HepG2 (cell line): ENCODE data around the gene GRM7. TPM values are rescaled to one million over a fixed set of nuclear protein-coding genes. Genes with fewer than 3 reads are reported as not detected.

Source experiments
- ATAC-seq: fragments of 200-7000 bp; cut with Tn5 transposase; 3 replicates; pipeline ENCODE4 v1.9.1; 2020; ENCODE audit warnings: mild to moderate bottlenecking, moderate library complexity
- BruUV-seq: library from RNA; stranded (reverse); fragments of 400-500 nt; replicated peaks from 2 replicates; lab custom pipeline; 2021; lab: Mats Ljungman, UMichigan
- CTCF ChIA-PET: fragments of 300-600 bp; formaldehyde crosslinking; extraction: SDS; loops from one replicate; lab custom pipeline; 2021; ENCODE audit warnings: low total read pairs, inconsistent platforms, low intra/inter-chr PET ratio; lab: Yijun Ruan, JAX
- POLR2A ChIA-PET: fragments of 350-600 bp; sonication (Branson Sonifier 250); formaldehyde crosslinking; loops from one replicate; lab custom pipeline; 2020; ENCODE audit warnings: antibody characterized with exemption, inconsistent platforms; lab: Yijun Ruan, JAX
- DNase-seq: peaks from one replicate; pipeline ENCODE4 v3.0.0-alpha.2; 2015; ENCODE audit warnings: low spot score
- FAIRE-seq: peaks from 3 replicates; lab custom pipeline; 2011; peaks lifted over from hg19 to GRCh38; lab: Jason Lieb, UNC
- H2AFZ ChIP-seq: one replicate; pipeline ENCODE4 v1.6.1; 2011; ENCODE audit warnings: low read length, inconsistent platforms
- H3K27ac ChIP-seq: fragments of 300-600 bp; 3 replicates; pipeline ENCODE4 v1.8.0; 2011; ENCODE audit warnings: mixed run types, mild to moderate bottlenecking, mixed read lengths, low read length, inconsistent platforms; ENCODE audit not compliant: insufficient read depth; ENCODE audit errors: extremely low read length
- H3K27me3 ChIP-seq, 2 experiments: fragments of 200-600 bp in 1 of 2; 2 replicates in 1 of 2; 3 replicates in 1 of 2; pipeline versions ENCODE4 v1.6.0 to v1.8.0; 2011; ENCODE audit warnings: low read length in 2 of 2, mild to moderate bottlenecking in 2 of 2, moderate library complexity in 2 of 2, inconsistent platforms in 1 of 2; ENCODE audit not compliant: insufficient read depth in 2 of 2, control insufficient read depth in 1 of 2
- H3K36me3 ChIP-seq, 2 experiments: fragments of 200-600 bp in 1 of 2; replicated peaks in 1 of 2; 2 replicates in 1 of 2; 3 replicates in 1 of 2; pipeline versions ENCODE4 v1.5.1 to v1.8.0; 2011; ENCODE audit warnings: low read length in 2 of 2, inconsistent platforms in 1 of 2; ENCODE audit not compliant: insufficient read depth in 2 of 2, control insufficient read depth in 1 of 2
- H3K4me1 ChIP-seq: 2 replicates; pipeline ENCODE4 v1.5.1; 2012; ENCODE audit warnings: low read length, inconsistent platforms; ENCODE audit not compliant: insufficient read depth
- H3K4me2 ChIP-seq: 2 replicates; pipeline ENCODE4 v1.6.0; 2011; ENCODE audit warnings: low read depth, low read length, inconsistent platforms
- H3K4me3 ChIP-seq, 3 experiments: fragments of 200-600 bp in 1 of 3; sonication (generic), shearing (Covaris generic) in 1 of 3; replicated peaks in 1 of 3; 2 replicates each; pipeline ENCODE4 v1.5.1; 2011 to 2016; ENCODE audit warnings: low read length in 3 of 3, inconsistent platforms in 2 of 3, low read depth in 2 of 3, mild to moderate bottlenecking in 2 of 3, control low read depth in 1 of 3, mixed read lengths in 1 of 3; ENCODE audit not compliant: insufficient read depth in 1 of 3
- H3K79me2 ChIP-seq: one replicate; pipeline ENCODE4 v1.6.1; 2011; ENCODE audit warnings: low read length, inconsistent platforms; ENCODE audit not compliant: insufficient read depth
- H3K9ac ChIP-seq: 2 replicates; pipeline ENCODE4 v1.6.0; 2011; ENCODE audit warnings: mild to moderate bottlenecking, low read depth, low read length, inconsistent platforms; ENCODE audit not compliant: insufficient read depth
- H3K9me3 ChIP-seq: 2 replicates; pipeline ENCODE4 v1.5.1; 2012; ENCODE audit warnings: mild to moderate bottlenecking, low read length
- H4K20me1 ChIP-seq: 2 replicates; pipeline ENCODE4 v1.6.0; 2011; ENCODE audit warnings: inconsistent platforms, mild to moderate bottlenecking, low read length, moderate library complexity; ENCODE audit not compliant: insufficient read depth
- KDM5A ChIP-seq: fragments of 200-600 bp; sonication (generic); IDR thresholded peaks from 2 replicates; pipeline ENCODE4 v1.7.0; 2018; ENCODE audit warnings: antibody characterized with exemption, mild to moderate bottlenecking, low read length, borderline replicate concordance
- THAP11 ChIP-seq: IDR thresholded peaks from 2 replicates; pipeline ENCODE4 v1.6.1; 2016; ENCODE audit warnings: missing biosample characterization, missing genetic modification reagents
- ZBTB3 ChIP-seq: sonication (generic); formaldehyde crosslinking; IDR thresholded peaks from 2 replicates; pipeline ENCODE4 v1.4.0; 2020; ENCODE audit warnings: low read depth, mild to moderate bottlenecking, moderate library complexity, missing genetic modification reagents, borderline replicate concordance
- ZNF350 ChIP-seq: sonication (generic); formaldehyde crosslinking; IDR thresholded peaks from 2 replicates; pipeline ENCODE4 v1.4.0; 2020; ENCODE audit warnings: mild to moderate bottlenecking, low read depth, missing genetic modification reagents, borderline replicate concordance
- ZNF552 ChIP-seq: sonication (generic); formaldehyde crosslinking; IDR thresholded peaks from 2 replicates; pipeline ENCODE4 v1.9.0; 2022; ENCODE audit warnings: missing genetic modification reagents, mild to moderate bottlenecking, borderline replicate concordance
- ZNF563 ChIP-seq: sonication (generic); formaldehyde crosslinking; IDR thresholded peaks from 2 replicates; pipeline ENCODE4 v1.8.0; 2022; ENCODE audit warnings: mild to moderate bottlenecking, moderate library complexity, missing genetic modification reagents
- ZNF775 ChIP-seq: sonication (generic); formaldehyde crosslinking; IDR thresholded peaks from 2 replicates; pipeline ENCODE4 v1.4.0; 2020; ENCODE audit warnings: missing genetic modification reagents, mild to moderate bottlenecking, moderate library complexity, borderline replicate concordance
- WGBS: methylation state at CpG from one replicate; pipeline ENCODE4 v1.1.6; 2017; ENCODE audit warnings: low lambda C conversion rate; 5-methylcytosine and 5-hydroxymethylcytosine counted together
- in situ Hi-C: cut with HindIII; loops from 2 replicates; pipeline ENCODE4 v1.10.0; 2017; ENCODE audit warnings: low pct_unique_long_range_greater_than_20kb; ENCODE audit not compliant: extremely low pct_ligation_motif_present
- intact Hi-C: fragments of 100-400 bp; cut with micrococcal nuclease; formaldehyde crosslinking; loops from one replicate; pipeline ENCODE4 v1.10.0; 2022; ENCODE audit not compliant: unreplicated experiment
- polyA plus RNA-seq, 8 experiments: library from polyadenylated mRNA; depleted of rRNA in 3 of 8; stranded (reverse) in 7 of 8; unstranded in 1 of 8; fragments of >200 nt; fragmentation: Illumina TruSeq in 4 of 8; extraction: Trizol in 4 of 8; gene quantifications; 2 replicates each; pipeline versions ENCODE4 v1.2.1 to v1.2.3, GENCODE V29; 2011 to 2016; ENCODE audit warnings: low read depth in 4 of 8, missing spikeins in 1 of 8, mixed read lengths in 1 of 8; ENCODE audit not compliant: insufficient read depth in 1 of 8
- total RNA-seq, 5 experiments: library from RNA; depleted of rRNA; stranded (reverse); fragments of >200 nt; fragmentation: Illumina TruSeq; extraction: Trizol; gene quantifications; 2 replicates each; pipeline ENCODE4 v1.2.3, GENCODE V29; 2016; ENCODE audit warnings: low read depth in 1 of 5
- TF ChIP-seq, protein P1 (sequence below): sonication (generic); formaldehyde crosslinking; IDR thresholded peaks from 2 replicates; pipeline ENCODE4 v1.5.0; 2020; ENCODE audit warnings: mild to moderate bottlenecking, missing genetic modification reagents, borderline replicate concordance

The GRM7 gene
- total and polyA plus RNA-seq, 2 of the 13 experiments (the other 11 are each of a cell fraction or from before 2014, with no cell fraction given), result not detected

- CTCF ChIA-PET, result no interaction called here
- no peak for ATAC-seq
- no peak overlapping the region for H3K9ac ChIP-seq
Observed at GRCh38 chr3:7589526-7589925, 728.6 kb downstream of the GRM7 start.

More at GRCh38 chr3:7589526-7589925, 728.6 kb downstream of the GRM7 start:
- no peaks in the 10 kb centered on the region for H3K79me2 ChIP-seq
- 3% methylated on average over 2 of the region's 2 CpGs for WGBS
- no peak overlapping the region for H2AFZ ChIP-seq
- intact Hi-C loops, result no loop called here
- no peak for DNase-seq
- in situ Hi-C loops, result no loop called here
- no TSS peak for BruUV-seq
- H3K4me3 ChIP-seq, result no peak overlapping the region
- no peaks in the 10 kb centered on the region for H4K20me1 ChIP-seq
- H3K4me2 ChIP-seq, result no peak overlapping the region
- H3K27me3 ChIP-seq, result no peaks in the 10 kb centered on the region
- peaks cover 75% of the 10 kb centered on the region for H3K9me3 ChIP-seq
- H3K4me1 ChIP-seq, result no peaks in the 10 kb centered on the region
- no peak overlapping the region for H3K27ac ChIP-seq
- no peak for TF ChIP-seq ZBTB3
- TF ChIP-seq, protein P1, sequence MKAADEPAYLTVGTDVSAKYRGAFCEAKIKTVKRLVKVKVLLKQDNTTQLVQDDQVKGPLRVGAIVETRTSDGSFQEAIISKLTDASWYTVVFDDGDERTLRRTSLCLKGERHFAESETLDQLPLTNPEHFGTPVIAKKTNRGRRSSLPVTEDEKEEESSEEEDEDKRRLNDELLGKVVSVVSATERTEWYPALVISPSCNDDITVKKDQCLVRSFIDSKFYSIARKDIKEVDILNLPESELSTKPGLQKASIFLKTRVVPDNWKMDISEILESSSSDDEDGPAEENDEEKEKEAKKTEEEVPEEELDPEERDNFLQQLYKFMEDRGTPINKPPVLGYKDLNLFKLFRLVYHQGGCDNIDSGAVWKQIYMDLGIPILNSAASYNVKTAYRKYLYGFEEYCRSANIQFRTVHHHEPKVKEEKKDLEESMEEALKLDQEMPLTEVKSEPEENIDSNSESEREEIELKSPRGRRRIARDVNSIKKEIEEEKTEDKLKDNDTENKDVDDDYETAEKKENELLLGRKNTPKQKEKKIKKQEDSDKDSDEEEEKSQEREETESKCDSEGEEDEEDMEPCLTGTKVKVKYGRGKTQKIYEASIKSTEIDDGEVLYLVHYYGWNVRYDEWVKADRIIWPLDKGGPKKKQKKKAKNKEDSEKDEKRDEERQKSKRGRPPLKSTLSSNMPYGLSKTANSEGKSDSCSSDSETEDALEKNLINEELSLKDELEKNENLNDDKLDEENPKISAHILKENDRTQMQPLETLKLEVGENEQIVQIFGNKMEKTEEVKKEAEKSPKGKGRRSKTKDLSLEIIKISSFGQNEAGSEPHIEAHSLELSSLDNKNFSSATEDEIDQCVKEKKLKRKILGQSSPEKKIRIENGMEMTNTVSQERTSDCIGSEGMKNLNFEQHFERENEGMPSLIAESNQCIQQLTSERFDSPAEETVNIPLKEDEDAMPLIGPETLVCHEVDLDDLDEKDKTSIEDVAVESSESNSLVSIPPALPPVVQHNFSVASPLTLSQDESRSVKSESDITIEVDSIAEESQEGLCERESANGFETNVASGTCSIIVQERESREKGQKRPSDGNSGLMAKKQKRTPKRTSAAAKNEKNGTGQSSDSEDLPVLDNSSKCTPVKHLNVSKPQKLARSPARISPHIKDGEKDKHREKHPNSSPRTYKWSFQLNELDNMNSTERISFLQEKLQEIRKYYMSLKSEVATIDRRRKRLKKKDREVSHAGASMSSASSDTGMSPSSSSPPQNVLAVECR, result no peak
- TF ChIP-seq THAP11 (CRISPR knock-in tag), result no peak
- TF ChIP-seq ZNF563 (CRISPR knock-in tag), result no peak
- no peak for TF ChIP-seq KDM5A
- no peak for TF ChIP-seq ZNF350 (CRISPR knock-in tag)
- no peak for TF ChIP-seq ZNF775 (CRISPR knock-in tag)
- TF ChIP-seq ZNF552 (CRISPR knock-in tag), result no peak
- TF ChIP-seq, all 625 proteins: peak for 0
- POLR2A ChIA-PET, result no interaction called here
- FAIRE-seq, result no peak
- no peaks in the 10 kb centered on the region for H3K36me3 ChIP-seq
